Neural cell (in vitro differentiated cells): ENCODE measurements around the gene EXD2. TPM values are rescaled to one million over a fixed set of nuclear protein-coding genes. Genes with fewer than 3 reads are reported as not detected.

Experiments used
- H2AFZ ChIP-seq: fragments of 200-600, 300-800 bp; sonication (generic), shearing (Covaris generic); 2 replicates; pipeline ENCODE4 v1.6.0; 2014; ENCODE audit warnings: low read depth, mild to moderate bottlenecking, antibody characterized with exemption, low read length, moderate library complexity
- H3F3A ChIP-seq: fragments of 200-600 bp; shearing (Covaris generic); 2 replicates; pipeline ENCODE4 v1.6.1; 2016; ENCODE audit warnings: mild to moderate bottlenecking, moderate library complexity, mixed read lengths, antibody characterized with exemption, low read length; ENCODE audit not compliant: insufficient read depth, poor library complexity, severe bottlenecking
- H3K27ac ChIP-seq: fragments of 200-600, 300-800 bp; sonication (generic), shearing (Covaris generic); 2 replicates; pipeline ENCODE4 v1.5.1; 2014; ENCODE audit warnings: mild to moderate bottlenecking, low read length, moderate library complexity
- H3K27me3 ChIP-seq: fragments of 300-800, 200-600 bp; sonication (generic), shearing (Covaris generic); 2 replicates; pipeline ENCODE4 v1.6.0; 2014; ENCODE audit warnings: mild to moderate bottlenecking, low read depth, low read length, moderate library complexity; ENCODE audit not compliant: insufficient read depth
- H3K36me3 ChIP-seq: fragments of 300-800, 200-600 bp; sonication (generic), shearing (Covaris generic); 2 replicates; pipeline ENCODE4 v1.5.1; 2014; ENCODE audit warnings: mild to moderate bottlenecking, antibody characterized with exemption, low read length, moderate library complexity; ENCODE audit not compliant: insufficient read depth
- H3K4me2 ChIP-seq: fragments of 300-800, 200-600 bp; sonication (generic), shearing (Covaris generic); 2 replicates; pipeline ENCODE4 v1.6.0; 2014; ENCODE audit warnings: mild to moderate bottlenecking, low read length
- H3K4me3 ChIP-seq: fragments of 300-800, 200-600 bp; sonication (generic), shearing (Covaris generic); 2 replicates; pipeline ENCODE4 v1.5.1; 2014; ENCODE audit warnings: mild to moderate bottlenecking, low read length, moderate library complexity
- H3K79me2 ChIP-seq: fragments of 200-600 bp; shearing (Covaris generic); replicated peaks from 2 replicates; pipeline ENCODE4 v1.6.0; 2014; ENCODE audit warnings: mild to moderate bottlenecking, low read length, moderate library complexity; ENCODE audit not compliant: insufficient read depth
- H3K9ac ChIP-seq: fragments of 300-800, 200-600 bp; sonication (generic), shearing (Covaris generic); 2 replicates; pipeline ENCODE4 v1.6.1; 2016; ENCODE audit warnings: mild to moderate bottlenecking, low read length, mixed read lengths
- H3K9me2 ChIP-seq: fragments of 200-600 bp; shearing (Covaris generic); 2 replicates; pipeline ENCODE4 v1.6.1; 2016; ENCODE audit warnings: mild to moderate bottlenecking, low read length, mixed read lengths; ENCODE audit not compliant: insufficient read depth
- H3K9me3 ChIP-seq: fragments of 200-600, 300-800 bp; sonication (generic), shearing (Covaris generic); 2 replicates; pipeline ENCODE4 v1.6.1; 2016; ENCODE audit warnings: mild to moderate bottlenecking, mixed run types, low read length, moderate library complexity, mixed read lengths
- H4K20me1 ChIP-seq: fragments of 200-600 bp; shearing (Covaris generic); 2 replicates; pipeline ENCODE4 v1.6.1; 2016; ENCODE audit warnings: mild to moderate bottlenecking, mixed run types; ENCODE audit not compliant: insufficient read depth
- EP300 ChIP-seq: fragments of 450-650 bp; conservative IDR thresholded peaks from 2 replicates; pipeline ENCODE4 v1.6.1; 2014; ENCODE audit warnings: antibody characterized with exemption, mild to moderate bottlenecking, moderate library complexity; ENCODE audit not compliant: poor library complexity, severe bottlenecking
- EZH2 ChIP-seq: fragments of 200-600, 300-800 bp; shearing (Covaris generic), sonication (generic); IDR thresholded peaks from 2 replicates; pipeline ENCODE4 v1.6.1; 2014; ENCODE audit warnings: antibody characterized with exemption, low read length, borderline replicate concordance, mild to moderate bottlenecking; ENCODE audit not compliant: insufficient read depth, poor library complexity, severe bottlenecking
- MXI1 ChIP-seq: fragments of 450-650 bp; conservative IDR thresholded peaks from 2 replicates; pipeline ENCODE4 v1.6.1; 2014; ENCODE audit warnings: antibody characterized with exemption, mild to moderate bottlenecking; ENCODE audit not compliant: poor library complexity, severe bottlenecking
- POLR2AphosphoS5 ChIP-seq: IDR thresholded peaks from 2 replicates; pipeline ENCODE4 v1.6.1; 2012
- RAD21 ChIP-seq: fragments of 450-650 bp; conservative IDR thresholded peaks from 2 replicates; pipeline ENCODE4 v1.6.1; 2014; ENCODE audit warnings: antibody characterized with exemption, mild to moderate bottlenecking, moderate library complexity
- SMC3 ChIP-seq: fragments of 450-650 bp; conservative IDR thresholded peaks from 2 replicates; pipeline ENCODE4 v1.6.1; 2014; ENCODE audit warnings: antibody characterized with exemption, mild to moderate bottlenecking, moderate library complexity; ENCODE audit not compliant: poor library complexity
- TAF1 ChIP-seq: IDR thresholded peaks from 2 replicates; pipeline ENCODE4 v1.6.1; 2012; ENCODE audit warnings: low read depth
- polyA plus RNA-seq: library from polyadenylated mRNA; depleted of rRNA; stranded (reverse); fragments of >200 nt; gene quantifications from 2 replicates; pipeline ENCODE4 v1.2.3, GENCODE V29; 2014
- TF ChIP-seq, protein P1 (sequence below): fragments of 450-650 bp; IDR thresholded peaks from 2 replicates; pipeline ENCODE4 v1.5.1; 2014; ENCODE audit warnings: antibody characterized with exemption, mild to moderate bottlenecking, moderate library complexity; ENCODE audit not compliant: poor library complexity, severe bottlenecking
- TF ChIP-seq, protein P2 (sequence below): IDR thresholded peaks from 2 replicates; pipeline ENCODE4 v1.6.1; 2012; ENCODE audit warnings: borderline replicate concordance

EXD2 gene
- polyA plus RNA-seq, 1 donor from 2014 or later, result 43.3 TPM

DNA sequence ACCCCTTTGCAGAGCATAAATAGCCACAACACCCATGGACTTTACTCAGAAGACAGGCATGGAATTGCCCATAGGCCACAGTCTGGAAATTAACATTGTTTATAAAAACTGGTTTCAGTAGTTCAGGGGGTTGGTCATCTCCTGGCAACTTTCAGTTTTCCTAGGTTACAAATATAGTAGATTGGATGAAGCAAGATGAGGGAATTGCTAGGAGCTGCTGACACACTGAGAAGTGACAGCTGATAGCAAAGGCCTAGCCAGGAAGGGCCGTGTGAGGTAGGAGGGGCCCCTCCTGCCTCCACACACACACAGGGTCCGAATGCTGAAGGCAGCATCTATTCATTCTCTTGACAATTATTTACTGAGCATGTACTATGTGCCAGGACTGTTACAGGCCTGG, 76.9 kb downstream of the EXD2 start:
- no peaks in the 10 kb centered on the region for H3K27me3 ChIP-seq
- H2AFZ ChIP-seq, result no peak overlapping the region
- H3K9me2 ChIP-seq, result no peaks in the 10 kb centered on the region
- H4K20me1 ChIP-seq, result no peaks in the 10 kb centered on the region
- no peaks in the 10 kb centered on the region for H3K9me3 ChIP-seq
- H3F3A ChIP-seq, result no peaks in the 10 kb centered on the region
- H3K27ac ChIP-seq, result no peak overlapping the region
- H3K4me2 ChIP-seq, result no peak overlapping the region
- no peaks in the 10 kb centered on the region for H3K36me3 ChIP-seq
- no peak overlapping the region for H3K9ac ChIP-seq
- H3K79me2 ChIP-seq, result peaks cover 13% of the 10 kb centered on the region
- no peak for TF ChIP-seq MXI1
- TF ChIP-seq, protein P1, sequence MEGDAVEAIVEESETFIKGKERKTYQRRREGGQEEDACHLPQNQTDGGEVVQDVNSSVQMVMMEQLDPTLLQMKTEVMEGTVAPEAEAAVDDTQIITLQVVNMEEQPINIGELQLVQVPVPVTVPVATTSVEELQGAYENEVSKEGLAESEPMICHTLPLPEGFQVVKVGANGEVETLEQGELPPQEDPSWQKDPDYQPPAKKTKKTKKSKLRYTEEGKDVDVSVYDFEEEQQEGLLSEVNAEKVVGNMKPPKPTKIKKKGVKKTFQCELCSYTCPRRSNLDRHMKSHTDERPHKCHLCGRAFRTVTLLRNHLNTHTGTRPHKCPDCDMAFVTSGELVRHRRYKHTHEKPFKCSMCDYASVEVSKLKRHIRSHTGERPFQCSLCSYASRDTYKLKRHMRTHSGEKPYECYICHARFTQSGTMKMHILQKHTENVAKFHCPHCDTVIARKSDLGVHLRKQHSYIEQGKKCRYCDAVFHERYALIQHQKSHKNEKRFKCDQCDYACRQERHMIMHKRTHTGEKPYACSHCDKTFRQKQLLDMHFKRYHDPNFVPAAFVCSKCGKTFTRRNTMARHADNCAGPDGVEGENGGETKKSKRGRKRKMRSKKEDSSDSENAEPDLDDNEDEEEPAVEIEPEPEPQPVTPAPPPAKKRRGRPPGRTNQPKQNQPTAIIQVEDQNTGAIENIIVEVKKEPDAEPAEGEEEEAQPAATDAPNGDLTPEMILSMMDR, result no peak
- TF ChIP-seq POLR2AphosphoS5, result no peak
- TF ChIP-seq SMC3, result no peak
- no peak for TF ChIP-seq RAD21
- no peak for TF ChIP-seq EZH2
- TF ChIP-seq, protein P2, sequence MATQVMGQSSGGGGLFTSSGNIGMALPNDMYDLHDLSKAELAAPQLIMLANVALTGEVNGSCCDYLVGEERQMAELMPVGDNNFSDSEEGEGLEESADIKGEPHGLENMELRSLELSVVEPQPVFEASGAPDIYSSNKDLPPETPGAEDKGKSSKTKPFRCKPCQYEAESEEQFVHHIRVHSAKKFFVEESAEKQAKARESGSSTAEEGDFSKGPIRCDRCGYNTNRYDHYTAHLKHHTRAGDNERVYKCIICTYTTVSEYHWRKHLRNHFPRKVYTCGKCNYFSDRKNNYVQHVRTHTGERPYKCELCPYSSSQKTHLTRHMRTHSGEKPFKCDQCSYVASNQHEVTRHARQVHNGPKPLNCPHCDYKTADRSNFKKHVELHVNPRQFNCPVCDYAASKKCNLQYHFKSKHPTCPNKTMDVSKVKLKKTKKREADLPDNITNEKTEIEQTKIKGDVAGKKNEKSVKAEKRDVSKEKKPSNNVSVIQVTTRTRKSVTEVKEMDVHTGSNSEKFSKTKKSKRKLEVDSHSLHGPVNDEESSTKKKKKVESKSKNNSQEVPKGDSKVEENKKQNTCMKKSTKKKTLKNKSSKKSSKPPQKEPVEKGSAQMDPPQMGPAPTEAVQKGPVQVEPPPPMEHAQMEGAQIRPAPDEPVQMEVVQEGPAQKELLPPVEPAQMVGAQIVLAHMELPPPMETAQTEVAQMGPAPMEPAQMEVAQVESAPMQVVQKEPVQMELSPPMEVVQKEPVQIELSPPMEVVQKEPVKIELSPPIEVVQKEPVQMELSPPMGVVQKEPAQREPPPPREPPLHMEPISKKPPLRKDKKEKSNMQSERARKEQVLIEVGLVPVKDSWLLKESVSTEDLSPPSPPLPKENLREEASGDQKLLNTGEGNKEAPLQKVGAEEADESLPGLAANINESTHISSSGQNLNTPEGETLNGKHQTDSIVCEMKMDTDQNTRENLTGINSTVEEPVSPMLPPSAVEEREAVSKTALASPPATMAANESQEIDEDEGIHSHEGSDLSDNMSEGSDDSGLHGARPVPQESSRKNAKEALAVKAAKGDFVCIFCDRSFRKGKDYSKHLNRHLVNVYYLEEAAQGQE, result no peak
- TF ChIP-seq EP300, result no peak
- TF ChIP-seq TAF1, result no peak
- H3K4me3 ChIP-seq, result no peak overlapping the region

GRCh38 chr14:69268763-69269162, 77.5 kb downstream of the EXD2 start:
- Histone ChIP-seq H3K9ac (no peak overlapping the region), H3K9me2 (no peaks in the 10 kb centered on the region), H3K9me3 (no peaks in the 10 kb centered on the region), H3F3A (no peaks in the 10 kb centered on the region), H4K20me1 (no peaks in the 10 kb centered on the region), H3K79me2 (peaks cover 13% of the 10 kb centered on the region), H3K27me3 (no peaks in the 10 kb centered on the region), H2AFZ (no peak overlapping the region), H3K27ac (no peak overlapping the region), H3K36me3 (no peaks in the 10 kb centered on the region), H3K4me2 (no peak overlapping the region), H3K4me3 (no peak overlapping the region)
- TF ChIP-seq, protein P1, result no peak
- TF ChIP-seq EP300, result no peak
